Colonic mucosa (tissue), 4 donors: ENCODE results near the gene MRPL10. TPM values are rescaled to one million over a fixed set of nuclear protein-coding genes. Genes with fewer than 3 reads are reported as not detected.
A peak's percentile ranks its signal among the peaks of the same experiment; 100 is the strongest.

Source experiments
- DNase-seq: peaks from one replicate; pipeline ENCODE4 v3.0.0-alpha.2; 2020
- H3K27ac ChIP-seq: fragments of 200-600 bp; one replicate; pipeline ENCODE4 v1.8.0; 2021
- H3K27me3 ChIP-seq: fragments of 200-600 bp; one replicate; pipeline ENCODE4 v1.8.0; 2021
- H3K36me3 ChIP-seq: fragments of 200-600 bp; one replicate; pipeline ENCODE4 v1.8.0; 2021
- H3K4me1 ChIP-seq: fragments of 200-600 bp; one replicate; pipeline ENCODE4 v1.8.0; 2021; ENCODE audit warnings: mild to moderate bottlenecking
- H3K4me3 ChIP-seq: fragments of 200-600 bp; one replicate; pipeline ENCODE4 v1.8.0; 2021
- H3K9ac ChIP-seq, 2 donors: one replicate each; pipeline ENCODE4 v1.7.0; 2013; ENCODE audit warnings: control low read depth in 2 of 2, low read depth in 2 of 2, low read length in 2 of 2
- H3K9me3 ChIP-seq: fragments of 200-600 bp; one replicate; pipeline ENCODE4 v1.8.0; 2021
- intact Hi-C: fragments of 100-400 bp; cut with DNase I; formaldehyde crosslinking; loops from one replicate; pipeline ENCODE4 v1.14.1; 2022
- total RNA-seq, 2 donors: library from RNA; stranded (reverse); fragmentation: NEBNext Ultra II Directional in 1 of 2; extraction: Animal tissue kit (Norgen Biotek cat#: 25700) in 1 of 2; gene quantifications; one replicate each; pipeline ENCODE4 v1.2.1, GENCODE V29; 2021
- TF ChIP-seq, protein P1 (sequence below): fragments of 200-600 bp; IDR thresholded peaks from one replicate; pipeline ENCODE4 v1.8.0; 2022; ENCODE audit warnings: antibody characterized with exemption, mild to moderate bottlenecking
- donor health status: healthy.
- donor health status: DM: no; HTN: no; CAD: no.
- donor health status: DM: no; HTN: no; CAD: no.

Gene MRPL10
- total RNA-seq, 2 donors from 2014 or later = 32.2 to 50.8 TPM

DNA sequence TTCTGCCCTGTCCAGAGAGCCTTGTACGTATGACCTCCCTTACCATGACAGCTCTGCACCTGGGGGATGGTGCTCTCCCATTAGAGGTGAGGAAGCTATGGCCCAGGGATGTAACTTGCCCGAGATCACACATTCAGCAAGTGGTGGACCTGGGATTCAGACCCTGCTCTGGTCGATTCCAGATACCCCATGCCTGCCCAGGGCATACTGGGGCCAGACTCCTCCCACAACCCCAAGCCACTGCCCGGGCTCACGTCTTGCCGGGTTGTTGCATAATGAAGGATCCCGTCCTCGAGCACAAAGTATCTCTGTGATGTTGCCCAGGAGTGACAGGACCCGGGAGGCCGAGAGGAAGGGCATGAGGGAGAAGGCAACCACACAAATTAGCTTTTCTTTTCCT, 11.9 kb downstream of the MRPL10 start:
- no peak for DNase-seq
- H3K4me3 ChIP-seq = no peak overlapping the region
- no peaks in the 10 kb centered on the region for H3K9me3 ChIP-seq
- H3K4me1 ChIP-seq = no peaks in the 10 kb centered on the region
- peak overlapping the region; percentile 76 for H3K27ac ChIP-seq
- H3K36me3 ChIP-seq = peaks cover 9% of the 10 kb centered on the region
- no peaks in the 10 kb centered on the region for H3K27me3 ChIP-seq
- TF ChIP-seq, protein P1, sequence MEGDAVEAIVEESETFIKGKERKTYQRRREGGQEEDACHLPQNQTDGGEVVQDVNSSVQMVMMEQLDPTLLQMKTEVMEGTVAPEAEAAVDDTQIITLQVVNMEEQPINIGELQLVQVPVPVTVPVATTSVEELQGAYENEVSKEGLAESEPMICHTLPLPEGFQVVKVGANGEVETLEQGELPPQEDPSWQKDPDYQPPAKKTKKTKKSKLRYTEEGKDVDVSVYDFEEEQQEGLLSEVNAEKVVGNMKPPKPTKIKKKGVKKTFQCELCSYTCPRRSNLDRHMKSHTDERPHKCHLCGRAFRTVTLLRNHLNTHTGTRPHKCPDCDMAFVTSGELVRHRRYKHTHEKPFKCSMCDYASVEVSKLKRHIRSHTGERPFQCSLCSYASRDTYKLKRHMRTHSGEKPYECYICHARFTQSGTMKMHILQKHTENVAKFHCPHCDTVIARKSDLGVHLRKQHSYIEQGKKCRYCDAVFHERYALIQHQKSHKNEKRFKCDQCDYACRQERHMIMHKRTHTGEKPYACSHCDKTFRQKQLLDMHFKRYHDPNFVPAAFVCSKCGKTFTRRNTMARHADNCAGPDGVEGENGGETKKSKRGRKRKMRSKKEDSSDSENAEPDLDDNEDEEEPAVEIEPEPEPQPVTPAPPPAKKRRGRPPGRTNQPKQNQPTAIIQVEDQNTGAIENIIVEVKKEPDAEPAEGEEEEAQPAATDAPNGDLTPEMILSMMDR = no peak
- H3K9ac ChIP-seq = no peak overlapping the region
- intact Hi-C loops = no loop called here

DNA sequence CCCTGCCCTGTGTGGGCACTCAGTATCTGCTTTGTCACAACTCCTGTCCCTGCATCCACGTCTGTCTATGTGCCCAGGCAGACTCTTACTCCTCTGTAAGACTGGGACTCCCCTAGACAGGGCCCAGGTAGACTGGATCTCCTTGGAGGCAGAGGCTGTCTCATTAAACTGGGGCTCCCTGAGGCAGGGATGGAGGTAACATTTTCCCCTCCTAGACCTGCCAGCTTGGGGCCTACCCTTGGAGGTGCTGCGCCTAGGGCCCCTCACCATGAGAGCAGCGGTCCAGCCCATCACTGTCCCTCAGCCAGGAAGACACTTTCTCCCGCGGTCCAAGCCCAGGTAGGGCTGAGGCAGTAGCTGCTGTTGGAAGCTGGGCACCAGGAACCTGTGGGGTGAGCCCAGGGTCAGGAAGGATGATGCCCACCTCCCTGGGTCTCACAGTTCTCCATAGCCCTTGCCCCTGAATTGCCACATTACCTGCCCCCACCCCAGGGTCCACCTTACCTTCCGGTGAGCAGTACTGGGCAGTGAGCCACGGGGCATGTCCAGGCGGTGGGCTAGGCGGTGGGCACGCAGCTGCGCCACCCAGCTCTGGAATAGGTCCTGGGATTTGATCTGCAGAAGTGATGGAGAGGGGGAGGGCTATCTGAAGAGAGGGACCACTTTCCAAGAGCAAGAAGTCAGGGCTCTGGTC, 13.2 kb downstream of the MRPL10 start:
- intact Hi-C loops = no loop called here
- TF ChIP-seq, protein P1 = no peak
- Histone ChIP-seq H3K4me1 (peaks cover 4% of the 10 kb centered on the region), H3K9me3 (no peaks in the 10 kb centered on the region), H3K4me3 (no peak overlapping the region), H3K9ac (no peak overlapping the region), H3K27me3 (no peaks in the 10 kb centered on the region), H3K36me3 (no peaks in the 10 kb centered on the region), H3K27ac (no peak overlapping the region)
- DNase-seq = no peak

DNA sequence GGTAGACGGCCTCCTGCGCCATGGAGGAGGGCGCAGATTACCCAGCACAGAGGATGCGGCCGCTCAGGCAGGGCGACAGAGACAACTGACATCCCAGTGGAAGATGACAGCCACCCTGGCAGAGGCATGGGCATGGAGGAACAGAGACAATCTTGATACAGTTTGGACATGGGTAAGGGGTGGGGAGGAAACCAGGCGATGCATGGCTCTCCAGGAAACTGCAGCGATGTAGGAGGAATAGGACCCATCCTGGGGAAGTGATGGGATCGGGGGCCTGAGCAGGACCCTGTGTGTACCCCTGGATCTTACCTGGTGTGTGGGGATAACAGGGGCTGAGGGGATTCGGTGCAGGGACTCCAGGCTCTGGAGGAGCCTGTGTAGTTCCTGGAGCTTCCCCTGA, 14.4 kb downstream of the MRPL10 start:
- Histone ChIP-seq H3K36me3 (no peaks in the 10 kb centered on the region), H3K9me3 (no peaks in the 10 kb centered on the region), H3K4me3 (no peak overlapping the region), H3K27me3 (no peaks in the 10 kb centered on the region), H3K9ac (no peak overlapping the region), H3K27ac (no peak overlapping the region), H3K4me1 (peaks cover 4% of the 10 kb centered on the region)
- intact Hi-C loops = no loop called here
- no peak for DNase-seq
- TF ChIP-seq, protein P1 = no peak

DNA sequence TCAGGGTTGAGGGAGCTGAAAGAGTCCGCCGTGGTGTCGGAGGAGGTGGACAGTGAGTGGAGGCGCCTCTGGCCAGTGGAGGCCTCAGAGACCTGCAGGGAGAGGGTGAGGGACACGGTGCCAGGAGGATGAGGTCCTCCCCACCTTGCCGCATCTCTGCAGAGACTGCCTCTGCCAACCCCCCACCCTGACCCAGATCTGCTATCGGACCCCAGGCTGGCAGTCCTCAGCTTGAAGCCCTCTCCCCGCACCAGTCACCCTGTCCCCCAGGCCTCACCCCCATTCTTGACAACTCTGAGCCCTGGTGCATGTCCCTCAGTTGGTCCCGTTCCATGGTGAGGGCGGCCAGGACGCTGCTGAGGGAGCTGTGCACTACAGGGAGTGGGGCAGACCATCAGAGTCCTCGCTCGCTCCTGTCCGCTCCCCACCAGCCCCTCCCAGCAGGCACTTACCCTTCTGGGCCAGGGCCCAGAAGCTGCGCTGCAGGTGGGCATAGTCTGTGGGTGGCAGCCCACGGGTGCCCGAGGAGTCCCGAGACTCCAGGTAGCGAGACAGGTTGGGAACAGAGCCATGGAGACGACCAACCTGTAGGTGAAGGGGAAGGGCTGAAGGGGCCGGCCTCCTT, 15.1 kb downstream of the MRPL10 start:
- H3K27ac ChIP-seq = no peak overlapping the region
- no peak overlapping the region for H3K4me3 ChIP-seq
- H3K9me3 ChIP-seq = no peaks in the 10 kb centered on the region
- H3K4me1 ChIP-seq = peaks cover 4% of the 10 kb centered on the region
- no peak for DNase-seq
- TF ChIP-seq, protein P1 = no peak
- H3K36me3 ChIP-seq = no peaks in the 10 kb centered on the region
- intact Hi-C loops = no loop called here
- no peaks in the 10 kb centered on the region for H3K27me3 ChIP-seq
- H3K9ac ChIP-seq = no peak overlapping the region

DNA sequence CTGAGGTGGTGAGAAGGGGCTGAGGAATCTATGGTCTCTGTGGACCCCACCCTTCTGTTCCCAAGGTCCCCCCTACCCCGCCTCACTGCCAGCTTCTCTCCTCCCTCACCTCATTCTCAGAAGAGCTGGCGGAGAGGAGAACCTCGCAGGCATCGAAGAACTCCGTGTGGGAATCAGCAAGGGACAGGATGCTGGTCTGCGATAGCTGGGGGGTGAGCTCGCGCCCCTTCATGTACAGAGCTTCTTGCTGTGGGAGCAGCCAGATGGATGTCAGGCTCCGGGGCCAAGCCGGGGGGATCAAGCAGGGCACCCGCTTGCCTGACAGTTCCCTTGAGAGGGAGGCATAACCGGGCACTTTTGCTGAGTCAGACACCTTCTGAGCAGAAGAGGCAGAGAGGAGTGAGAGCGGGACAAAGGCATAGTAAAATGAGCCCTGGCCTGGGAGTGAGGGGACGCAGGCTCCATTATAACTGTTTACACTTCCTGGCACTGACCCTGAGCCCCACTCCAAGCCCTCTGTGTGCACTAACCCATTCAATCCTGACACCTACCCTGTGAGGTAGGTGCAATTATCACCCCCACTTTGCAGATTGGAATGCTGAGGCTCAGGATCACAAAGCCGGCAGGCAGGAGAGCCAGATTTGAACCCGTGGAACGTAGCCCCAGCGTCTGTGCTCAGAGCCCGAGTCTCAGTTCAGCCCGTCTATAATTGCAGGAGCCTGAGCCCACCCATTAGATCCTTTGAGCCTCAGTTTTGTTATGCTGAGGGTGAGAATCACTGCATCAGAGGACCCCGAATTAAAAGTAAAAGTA, 16.0 kb downstream of the MRPL10 start:
- intact Hi-C loops = no loop called here
- H3K4me1 ChIP-seq = peaks cover 6% of the 10 kb centered on the region
- no peak overlapping the region for H3K9ac ChIP-seq
- TF ChIP-seq, protein P1 = no peak
- no peaks in the 10 kb centered on the region for H3K27me3 ChIP-seq
- no peak overlapping the region for H3K4me3 ChIP-seq
- no peaks in the 10 kb centered on the region for H3K9me3 ChIP-seq
- no peak overlapping the region for H3K27ac ChIP-seq
- H3K36me3 ChIP-seq = no peaks in the 10 kb centered on the region
- no peak for DNase-seq
